Keratinocyte (primary cell): Measurements from ENCODE around the gene SLC12A5. TPM values are rescaled to one million over a fixed set of nuclear protein-coding genes. Genes with fewer than 3 reads are reported as not detected.
"Not testable (repeated sequence)": the region's sequence is repeated elsewhere in the genome, so short reads cannot be mapped to it uniquely, and the experiment has no call there.

Experiments used
- DNase-seq: peaks from one replicate; pipeline ENCODE4 v3.0.0-alpha.2; 2011; ENCODE audit warnings: low read depth, missing footprints, low spot score
- FAIRE-seq: peaks from 2 replicates; lab custom pipeline; 2011; peaks lifted over from hg19 to GRCh38; lab: Jason Lieb, UNC
- H2AFZ ChIP-seq: 2 replicates; pipeline ENCODE4 v1.6.0; 2012; ENCODE audit warnings: low read length, control low read depth, inconsistent platforms; ENCODE audit not compliant: control insufficient read depth
- H3K27ac ChIP-seq: 2 replicates; pipeline ENCODE4 v1.5.1; 2011; ENCODE audit warnings: low read length; ENCODE audit not compliant: control insufficient read depth, insufficient read depth
- H3K27me3 ChIP-seq: 3 replicates; pipeline ENCODE4 v1.6.0; 2011; ENCODE audit warnings: low read length; ENCODE audit not compliant: control insufficient read depth, insufficient read depth; ENCODE audit errors: extremely low read depth
- H3K36me3 ChIP-seq, 2 experiments: 2 replicates in 1 of 2; 3 replicates in 1 of 2; pipeline ENCODE4 v1.5.1; 2011; ENCODE audit warnings: low read length in 2 of 2, mild to moderate bottlenecking in 1 of 2; ENCODE audit not compliant: control insufficient read depth in 2 of 2, insufficient read depth in 2 of 2; ENCODE audit errors: extremely low read depth in 1 of 2
- H3K4me1 ChIP-seq: 3 replicates; pipeline ENCODE4 v1.5.1; 2011; ENCODE audit warnings: low read length; ENCODE audit not compliant: control insufficient read depth, insufficient read depth; ENCODE audit errors: extremely low read depth
- H3K4me2 ChIP-seq: 3 replicates; pipeline ENCODE4 v1.6.0; 2011; ENCODE audit warnings: low read depth, low read length; ENCODE audit not compliant: control insufficient read depth, insufficient read depth; ENCODE audit errors: extremely low read depth
- H3K4me3 ChIP-seq, 3 experiments: fragments of 200-600 bp in 1 of 3; sonication (generic) in 1 of 3; 2 replicates in 2 of 3; 3 replicates in 1 of 3; pipeline ENCODE4 v1.5.1; 2011 to 2016; ENCODE audit warnings: low read length in 3 of 3, mild to moderate bottlenecking in 3 of 3, control low read depth in 2 of 3, inconsistent platforms in 1 of 3, low read depth in 1 of 3, mixed read lengths in 1 of 3, mixed run types in 1 of 3, moderate library complexity in 1 of 3; ENCODE audit not compliant: control insufficient read depth in 2 of 3, insufficient read depth in 2 of 3; ENCODE audit errors: extremely low read depth in 1 of 3
- H3K79me2 ChIP-seq: 2 replicates; pipeline ENCODE4 v1.6.0; 2012; ENCODE audit warnings: low read length; ENCODE audit not compliant: control insufficient read depth, insufficient read depth
- H3K9ac ChIP-seq: 3 replicates; pipeline ENCODE4 v1.6.0; 2011; ENCODE audit warnings: low read length; ENCODE audit not compliant: control insufficient read depth, insufficient read depth; ENCODE audit errors: extremely low read depth
- H3K9me1 ChIP-seq: 3 replicates; pipeline ENCODE4 v1.6.0; 2011; ENCODE audit warnings: low read length; ENCODE audit not compliant: control insufficient read depth, insufficient read depth; ENCODE audit errors: extremely low read depth
- H3K9me3 ChIP-seq: 2 replicates; pipeline ENCODE4 v1.5.1; 2012; ENCODE audit warnings: low read depth, low read length; ENCODE audit not compliant: control insufficient read depth
- H4K20me1 ChIP-seq: 3 replicates; pipeline ENCODE4 v1.6.0; 2011; ENCODE audit warnings: low read length; ENCODE audit not compliant: control insufficient read depth, insufficient read depth; ENCODE audit errors: extremely low read depth
- EZH2 ChIP-seq: IDR thresholded peaks from one replicate; pipeline ENCODE4 v1.6.1; 2012; ENCODE audit warnings: inconsistent platforms, mild to moderate bottlenecking, low read length, moderate library complexity
- dilution Hi-C: fragments of 300-500 bp; cut with MboI; formaldehyde crosslinking; loops from one replicate; pipeline ENCODE4 v1.7.0; 2020; ENCODE audit warnings: low sequenced_read_pairs; ENCODE audit not compliant: extremely low pct_ligation_motif_present
- polyA plus RNA-seq, 5 experiments: library from polyadenylated mRNA; depleted of rRNA in 3 of 5; stranded (reverse) in 3 of 5; stranded (forward) in 1 of 5; unstranded in 1 of 5; fragments of >200 nt; gene quantifications; 1 replicate in 1 of 5; 2 replicates in 3 of 5; 3 replicates in 1 of 5; pipeline versions ENCODE4 v1.2.1 to v1.2.3, GENCODE V29; 2011 to 2012; ENCODE audit warnings: missing spikeins in 2 of 5, low read depth in 1 of 5, low replicate concordance in 1 of 5
- TF ChIP-seq, protein P1 (sequence below), 3 experiments: IDR thresholded peaks in 1 of 3; conservative IDR thresholded peaks in 1 of 3; optimal IDR thresholded peaks in 1 of 3; 2 replicates in 2 of 3; 3 replicates in 1 of 3; pipeline versions ENCODE3 to v1.5.1; 2011; ENCODE audit warnings: low read length in 3 of 3, mild to moderate bottlenecking in 3 of 3, moderate library complexity in 2 of 3, control low read depth in 1 of 3, inconsistent platforms in 1 of 3; ENCODE audit not compliant: insufficient read depth in 2 of 3; ENCODE audit errors: extremely low read depth in 1 of 3

Gene SLC12A5
- polyA plus RNA-seq, 1 donor (not counting 4 experiments of a cell fraction or from before 2014, with no cell fraction given), result not detected

GRCh38 chr20:46093531-46093930 is 64.5 kb downstream of the SLC12A5 start:
- dilution Hi-C loops, result no loop called here
- TF ChIP-seq EZH2, result no peak
- TF ChIP-seq, protein P1, sequence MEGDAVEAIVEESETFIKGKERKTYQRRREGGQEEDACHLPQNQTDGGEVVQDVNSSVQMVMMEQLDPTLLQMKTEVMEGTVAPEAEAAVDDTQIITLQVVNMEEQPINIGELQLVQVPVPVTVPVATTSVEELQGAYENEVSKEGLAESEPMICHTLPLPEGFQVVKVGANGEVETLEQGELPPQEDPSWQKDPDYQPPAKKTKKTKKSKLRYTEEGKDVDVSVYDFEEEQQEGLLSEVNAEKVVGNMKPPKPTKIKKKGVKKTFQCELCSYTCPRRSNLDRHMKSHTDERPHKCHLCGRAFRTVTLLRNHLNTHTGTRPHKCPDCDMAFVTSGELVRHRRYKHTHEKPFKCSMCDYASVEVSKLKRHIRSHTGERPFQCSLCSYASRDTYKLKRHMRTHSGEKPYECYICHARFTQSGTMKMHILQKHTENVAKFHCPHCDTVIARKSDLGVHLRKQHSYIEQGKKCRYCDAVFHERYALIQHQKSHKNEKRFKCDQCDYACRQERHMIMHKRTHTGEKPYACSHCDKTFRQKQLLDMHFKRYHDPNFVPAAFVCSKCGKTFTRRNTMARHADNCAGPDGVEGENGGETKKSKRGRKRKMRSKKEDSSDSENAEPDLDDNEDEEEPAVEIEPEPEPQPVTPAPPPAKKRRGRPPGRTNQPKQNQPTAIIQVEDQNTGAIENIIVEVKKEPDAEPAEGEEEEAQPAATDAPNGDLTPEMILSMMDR (optimal IDR thresholded peaks at IDR 0.05 in 1 of 3, IDR thresholded peaks at IDR 0.05 in 1 of 3, conservative IDR thresholded peaks at IDR 0.05 in 1 of 3; ENCODE audit: extremely low read depth in 1 of 3, insufficient read depth in 2 of 3, low read length in 3 of 3), result peak in 1 of 3 experiments; percentile 13
- H3K9me3 ChIP-seq, result no peaks in the 10 kb centered on the region
- no peak overlapping the region for H3K9ac ChIP-seq
- no peaks in the 10 kb centered on the region for H3K9me1 ChIP-seq
- no peak overlapping the region for H3K27ac ChIP-seq
- H3K27me3 ChIP-seq, result no peaks in the 10 kb centered on the region
- H3K36me3 ChIP-seq, result no peaks in the 10 kb centered on the region
- H2AFZ ChIP-seq, result no peak overlapping the region
- FAIRE-seq (no peak), DNase-seq (no peak)
- H3K4me3 ChIP-seq, result no peak overlapping the region
- H3K4me1 ChIP-seq, result peaks cover 3% of the 10 kb centered on the region
- H4K20me1 ChIP-seq, result no peaks in the 10 kb centered on the region
- H3K4me2 ChIP-seq, result no peak overlapping the region
- peaks cover 8% of the 10 kb centered on the region for H3K79me2 ChIP-seq

DNA sequence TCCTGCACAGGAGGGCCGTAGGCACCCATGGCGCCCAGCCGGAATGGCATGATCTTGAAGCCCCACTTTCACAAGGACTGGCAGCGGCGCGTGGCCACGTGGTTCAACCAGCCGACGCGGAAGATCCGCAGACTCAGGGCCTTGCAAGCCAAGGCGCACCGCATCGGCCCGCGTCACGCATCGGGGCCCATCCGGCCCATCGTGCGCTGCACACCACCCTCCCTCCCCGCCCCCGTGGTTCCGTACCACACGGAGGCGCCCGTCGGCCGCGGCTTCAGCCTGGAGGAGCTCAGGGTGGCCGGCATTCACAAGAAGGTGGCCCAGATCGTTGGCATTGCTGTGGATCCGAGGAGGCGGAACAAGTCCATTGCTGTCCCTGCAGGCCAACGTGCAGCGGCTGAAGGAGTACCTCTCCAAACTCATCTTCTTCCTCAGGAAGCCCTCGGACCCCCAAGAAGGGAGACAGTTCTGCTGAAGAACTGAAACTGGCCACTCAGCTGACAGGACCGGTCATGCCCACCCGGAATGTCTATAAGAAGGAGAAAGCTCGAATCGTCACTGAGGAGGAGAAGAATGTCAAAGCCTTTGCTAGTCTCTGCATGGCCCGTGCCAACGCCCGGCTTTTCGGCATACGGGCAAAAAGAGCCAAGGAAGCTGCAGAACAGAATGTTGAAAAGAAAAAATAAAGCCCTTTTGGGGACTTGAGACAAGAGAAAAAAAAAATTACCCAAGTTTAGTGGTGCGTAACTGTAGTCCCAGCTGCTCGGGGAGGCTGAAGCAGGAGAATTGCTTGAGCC is 70.7 kb downstream of the SLC12A5 start:
- H3K4me1 ChIP-seq, result no peaks in the 10 kb centered on the region
- no peak overlapping the region for H3K4me3 ChIP-seq
- H4K20me1 ChIP-seq, result no peaks in the 10 kb centered on the region
- DNase-seq (no peak), FAIRE-seq (no peak)
- no peaks in the 10 kb centered on the region for H3K36me3 ChIP-seq
- TF ChIP-seq, protein P1 (optimal IDR thresholded peaks at IDR 0.05 in 1 of 3, IDR thresholded peaks at IDR 0.05 in 1 of 3, conservative IDR thresholded peaks at IDR 0.05 in 1 of 3; ENCODE audit: extremely low read depth in 1 of 3, insufficient read depth in 2 of 3, low read length in 3 of 3), result peak in 1 of 3 experiments; percentile 17
- no peak for TF ChIP-seq EZH2
- no peak overlapping the region for H2AFZ ChIP-seq
- H3K9me3 ChIP-seq, result no peaks in the 10 kb centered on the region
- peak overlapping the region; percentile 26 for H3K4me2 ChIP-seq
- H3K27ac ChIP-seq, result no peak overlapping the region
- H3K9ac ChIP-seq, result no peak overlapping the region
- dilution Hi-C loops, result no loop called here
- no peaks in the 10 kb centered on the region for H3K9me1 ChIP-seq
- H3K79me2 ChIP-seq, result no peaks in the 10 kb centered on the region
- H3K27me3 ChIP-seq, result peaks cover 31% of the 10 kb centered on the region

DNA sequence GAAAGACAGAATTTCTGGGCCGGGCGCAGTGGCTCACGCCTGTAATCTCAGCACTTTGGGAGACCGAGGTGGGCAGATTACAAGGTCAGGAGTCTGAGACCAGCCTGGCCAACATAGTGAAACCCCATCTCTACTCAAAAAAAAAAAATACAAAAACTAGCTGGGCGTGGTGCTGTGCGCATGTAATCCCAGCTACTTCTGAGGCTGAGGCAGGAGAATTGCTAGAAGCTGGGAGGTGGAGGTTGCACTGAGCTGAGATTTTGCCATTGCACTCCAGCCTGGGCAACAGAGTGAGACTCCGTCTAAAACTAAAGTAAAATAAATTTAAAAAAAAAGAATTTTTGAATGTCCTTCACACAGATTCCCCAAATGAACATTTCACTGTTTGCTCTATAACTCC is 71.4 kb downstream of the SLC12A5 start:
- DNase-seq, H3K9me3 ChIP-seq, FAIRE-seq, H3K36me3 ChIP-seq, H3K9me1 ChIP-seq, H3K4me3 ChIP-seq, H3K27ac ChIP-seq, H3K9ac ChIP-seq, H2AFZ ChIP-seq, H3K4me2 ChIP-seq, H3K79me2 ChIP-seq, H3K4me1 ChIP-seq, H4K20me1 ChIP-seq, dilution Hi-C loops: not testable (repeated sequence)
- peaks cover 31% of the 10 kb centered on the region for H3K27me3 ChIP-seq
